Measurements from ENCODE around the gene NADK2. TPM values are rescaled to one million over a fixed set of nuclear protein-coding genes. Genes with fewer than 3 reads are reported as not detected.

NADK2 gene
- total and polyA plus RNA-seq, 2 donors (not counting 1 experiment from before 2014, with no cell fraction given): 11.6 to 26.9 TPM

DNA sequence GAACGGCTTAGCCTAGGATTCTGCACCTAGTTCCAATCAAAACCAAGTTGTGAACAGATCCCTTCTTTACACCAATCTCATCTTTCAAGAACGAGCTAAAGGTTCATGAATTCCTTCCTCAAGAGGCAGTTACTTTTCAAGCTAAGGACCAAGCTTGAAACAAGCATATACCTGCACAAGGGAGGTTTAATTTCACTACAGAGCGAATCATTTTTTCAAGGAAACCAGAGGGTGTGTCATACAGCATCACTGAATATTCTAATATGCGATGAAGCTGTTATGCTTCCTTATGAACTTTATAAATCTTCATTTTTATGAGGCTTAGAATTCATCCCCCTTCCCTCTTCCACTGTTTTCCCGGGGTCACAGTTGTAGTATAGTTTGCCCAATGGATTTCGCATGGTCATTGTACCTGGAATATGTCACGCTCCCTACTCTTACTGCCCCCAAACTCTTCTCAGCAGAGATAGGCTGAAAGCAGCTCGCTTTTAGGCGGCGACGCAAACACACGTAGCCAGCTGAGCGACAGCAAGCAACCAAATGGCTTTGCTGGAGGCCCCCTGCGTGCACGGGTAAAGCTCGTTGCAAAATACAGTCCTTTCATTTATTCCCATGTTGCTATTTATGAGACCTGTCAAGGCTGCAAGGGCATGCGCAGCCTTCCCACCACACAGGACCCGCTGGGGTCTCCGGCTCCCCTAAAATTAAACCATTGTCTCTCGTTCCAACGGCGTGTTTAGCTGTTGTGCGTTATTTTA lies 90.9 kb downstream of the NADK2 start:
- H3K4me1 ChIP-seq (ENCODE audit: control insufficient read depth, extremely low read depth, insufficient read depth, low read length): peaks cover 2% of the 10 kb centered on the region
- H3K9ac ChIP-seq (ENCODE audit: insufficient read depth, low read length): peak overlapping the region; percentile 86
- H3K79me2 ChIP-seq (ENCODE audit: control insufficient read depth, insufficient read depth, low read length): peaks cover 33% of the 10 kb centered on the region
- H3K4me2 ChIP-seq (ENCODE audit: extremely low read depth, insufficient read depth, low read length): peak overlapping the region; percentile 42
- H3K27ac ChIP-seq (ENCODE audit: insufficient read depth, low read length): peak overlapping the region; percentile 71
- H3K4me3 ChIP-seq (replicated peaks in 1 of 4; ENCODE audit: control extremely low read depth in 1 of 4, insufficient read depth in 1 of 4, low read depth in 3 of 4, low read length in 4 of 4): peak overlapping the region; percentile 58 to 99 (median 80)
- peak; percentile 42 to 44 for DNase-seq (ENCODE audit: low read depth in 2 of 2)
- no peaks in the 10 kb centered on the region for H3K27me3 ChIP-seq (ENCODE audit: control insufficient read depth, insufficient read depth, low read length)
- H3K9me3 ChIP-seq (ENCODE audit: control insufficient read depth, insufficient read depth, low read depth, low read length): no peaks in the 10 kb centered on the region
- H3K36me3 ChIP-seq (ENCODE audit: control insufficient read depth, insufficient read depth, low read length): no peaks in the 10 kb centered on the region
- no peak for TF ChIP-seq EZH2 (IDR thresholded peaks at IDR 0.05; ENCODE audit: low read length, missing control alignments)
- TF ChIP-seq, protein P1, sequence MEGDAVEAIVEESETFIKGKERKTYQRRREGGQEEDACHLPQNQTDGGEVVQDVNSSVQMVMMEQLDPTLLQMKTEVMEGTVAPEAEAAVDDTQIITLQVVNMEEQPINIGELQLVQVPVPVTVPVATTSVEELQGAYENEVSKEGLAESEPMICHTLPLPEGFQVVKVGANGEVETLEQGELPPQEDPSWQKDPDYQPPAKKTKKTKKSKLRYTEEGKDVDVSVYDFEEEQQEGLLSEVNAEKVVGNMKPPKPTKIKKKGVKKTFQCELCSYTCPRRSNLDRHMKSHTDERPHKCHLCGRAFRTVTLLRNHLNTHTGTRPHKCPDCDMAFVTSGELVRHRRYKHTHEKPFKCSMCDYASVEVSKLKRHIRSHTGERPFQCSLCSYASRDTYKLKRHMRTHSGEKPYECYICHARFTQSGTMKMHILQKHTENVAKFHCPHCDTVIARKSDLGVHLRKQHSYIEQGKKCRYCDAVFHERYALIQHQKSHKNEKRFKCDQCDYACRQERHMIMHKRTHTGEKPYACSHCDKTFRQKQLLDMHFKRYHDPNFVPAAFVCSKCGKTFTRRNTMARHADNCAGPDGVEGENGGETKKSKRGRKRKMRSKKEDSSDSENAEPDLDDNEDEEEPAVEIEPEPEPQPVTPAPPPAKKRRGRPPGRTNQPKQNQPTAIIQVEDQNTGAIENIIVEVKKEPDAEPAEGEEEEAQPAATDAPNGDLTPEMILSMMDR (conservative IDR thresholded peaks at IDR 0.05 in 1 of 2, IDR thresholded peaks at IDR 0.05 in 1 of 2; ENCODE audit: low read depth in 1 of 2, low read length in 2 of 2): no peak
- no peaks in the 10 kb centered on the region for H4K20me1 ChIP-seq (ENCODE audit: control insufficient read depth, extremely low read depth, insufficient read depth, low read length)
- peak overlapping the region; percentile 96 for H2AFZ ChIP-seq (ENCODE audit: low read length)

DNA sequence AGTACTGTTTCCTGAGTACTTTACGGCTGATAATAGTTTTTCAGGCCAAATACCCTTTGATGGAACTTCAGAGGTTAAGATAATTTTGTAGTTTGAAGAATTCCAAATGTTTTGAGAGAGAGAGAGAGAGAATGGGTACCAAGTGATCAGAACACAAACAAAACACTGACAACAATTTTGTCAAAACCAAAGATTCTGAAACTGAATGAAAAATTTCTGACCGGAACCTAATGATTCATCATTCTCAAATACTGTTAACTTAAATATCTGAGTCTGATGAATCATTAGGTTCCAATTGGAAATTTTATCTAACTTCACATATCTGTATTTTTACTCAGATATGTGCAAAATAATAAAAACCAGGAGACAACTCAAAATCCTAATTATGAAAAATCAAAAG lies 94.0 kb downstream of the NADK2 start:
- Histone ChIP-seq H3K4me1 (ENCODE audit: control insufficient read depth, extremely low read depth, insufficient read depth, low read length) (no peaks in the 10 kb centered on the region), H4K20me1 (ENCODE audit: control insufficient read depth, extremely low read depth, insufficient read depth, low read length) (no peaks in the 10 kb centered on the region), H3K4me3 (replicated peaks in 1 of 4; ENCODE audit: control extremely low read depth in 1 of 4, insufficient read depth in 1 of 4, low read depth in 3 of 4, low read length in 4 of 4) (no peak overlapping the region), H3K79me2 (ENCODE audit: control insufficient read depth, insufficient read depth, low read length) (peaks cover 11% of the 10 kb centered on the region), H3K4me2 (ENCODE audit: extremely low read depth, insufficient read depth, low read length) (no peak overlapping the region), H3K36me3 (ENCODE audit: control insufficient read depth, insufficient read depth, low read length) (no peaks in the 10 kb centered on the region), H2AFZ (ENCODE audit: low read length) (no peak overlapping the region), H3K9ac (ENCODE audit: insufficient read depth, low read length) (no peak overlapping the region), H3K27ac (ENCODE audit: insufficient read depth, low read length) (no peak overlapping the region), H3K27me3 (ENCODE audit: control insufficient read depth, insufficient read depth, low read length) (no peaks in the 10 kb centered on the region), H3K9me3 (ENCODE audit: control insufficient read depth, insufficient read depth, low read depth, low read length) (no peaks in the 10 kb centered on the region)
- peak in 1 of 2 donors; percentile 4 for DNase-seq (ENCODE audit: low read depth in 2 of 2)
- TF ChIP-seq, protein P1 (conservative IDR thresholded peaks at IDR 0.05 in 1 of 2, IDR thresholded peaks at IDR 0.05 in 1 of 2; ENCODE audit: low read depth in 1 of 2, low read length in 2 of 2): no peak
- no peak for TF ChIP-seq EZH2 (IDR thresholded peaks at IDR 0.05; ENCODE audit: low read length, missing control alignments)

DNA sequence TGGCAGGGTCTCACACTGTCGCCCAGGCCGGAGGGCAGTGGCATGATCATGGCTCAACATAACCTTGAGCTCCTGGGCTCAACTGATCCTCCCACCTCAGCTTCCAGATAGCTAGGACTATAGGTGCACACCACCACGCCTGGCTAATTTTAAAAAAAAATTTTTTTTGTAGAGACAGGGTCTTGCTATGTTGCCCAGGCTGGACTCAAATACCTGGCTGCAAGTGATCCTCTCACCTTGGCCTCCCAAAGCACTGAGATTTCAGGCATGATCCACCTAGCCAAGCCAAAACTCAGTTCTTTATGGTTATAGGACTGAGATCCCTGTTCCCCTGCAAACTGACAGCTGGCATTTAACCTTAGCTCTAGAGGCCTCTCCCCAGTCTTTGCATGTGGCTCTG lies 95.3 kb downstream of the NADK2 start:
- H3K4me2 ChIP-seq (ENCODE audit: extremely low read depth, insufficient read depth, low read length): no peak overlapping the region
- TF ChIP-seq EZH2 (IDR thresholded peaks at IDR 0.05; ENCODE audit: low read length, missing control alignments): no peak
- TF ChIP-seq, protein P1 (conservative IDR thresholded peaks at IDR 0.05 in 1 of 2, IDR thresholded peaks at IDR 0.05 in 1 of 2; ENCODE audit: low read depth in 1 of 2, low read length in 2 of 2): no peak
- no peaks in the 10 kb centered on the region for H4K20me1 ChIP-seq (ENCODE audit: control insufficient read depth, extremely low read depth, insufficient read depth, low read length)
- no peak overlapping the region for H2AFZ ChIP-seq (ENCODE audit: low read length)
- no peaks in the 10 kb centered on the region for H3K4me1 ChIP-seq (ENCODE audit: control insufficient read depth, extremely low read depth, insufficient read depth, low read length)
- no peak overlapping the region for H3K4me3 ChIP-seq (replicated peaks in 1 of 4; ENCODE audit: control extremely low read depth in 1 of 4, insufficient read depth in 1 of 4, low read depth in 3 of 4, low read length in 4 of 4)
- DNase-seq (ENCODE audit: low read depth in 2 of 2): no peak
- no peaks in the 10 kb centered on the region for H3K9me3 ChIP-seq (ENCODE audit: control insufficient read depth, insufficient read depth, low read depth, low read length)
- H3K79me2 ChIP-seq (ENCODE audit: control insufficient read depth, insufficient read depth, low read length): peaks cover 2% of the 10 kb centered on the region
- no peak overlapping the region for H3K9ac ChIP-seq (ENCODE audit: insufficient read depth, low read length)
- no peaks in the 10 kb centered on the region for H3K36me3 ChIP-seq (ENCODE audit: control insufficient read depth, insufficient read depth, low read length)
- H3K27me3 ChIP-seq (ENCODE audit: control insufficient read depth, insufficient read depth, low read length): no peaks in the 10 kb centered on the region
- H3K27ac ChIP-seq (ENCODE audit: insufficient read depth, low read length): no peak overlapping the region
